ENCODE measurements around the gene ST3GAL3.
"Not testable (repeated sequence)": the region's sequence is repeated elsewhere in the genome, so short reads cannot be mapped to it uniquely, and the experiment has no call there.

ST3GAL3 gene

GRCh38 chr1:43705334-43705733 lies 2.0 kb upstream of the ST3GAL3 start:
- H3K27ac ChIP-seq (ENCODE audit: low read length), result no peak overlapping the region
- no peak overlapping the region for H3K4me3 ChIP-seq (ENCODE audit: low read depth in 1 of 2, low read length in 2 of 2)
- peaks cover 3 to 12% of the 10 kb centered on the region in 2 donors for H3K4me1 ChIP-seq (ENCODE audit: control insufficient read depth in 1 of 2, insufficient read depth in 2 of 2, low read length in 2 of 2)
- peaks cover 38 to 42% of the 10 kb centered on the region in 2 donors for H3K36me3 ChIP-seq (ENCODE audit: control insufficient read depth in 1 of 2, insufficient read depth in 2 of 2, low read length in 2 of 2)
- no peaks in the 10 kb centered on the region for H3K27me3 ChIP-seq (ENCODE audit: low read depth, low read length)
- H3K9me3 ChIP-seq (ENCODE audit: control insufficient read depth in 1 of 2, low read length in 2 of 2), result no peaks in the 10 kb centered on the region

GRCh38 chr1:43705982-43706597 lies 1.2 kb upstream of the ST3GAL3 start:
- H3K27me3 ChIP-seq (ENCODE audit: low read depth, low read length), result no peaks in the 10 kb centered on the region
- no peak overlapping the region for H3K27ac ChIP-seq (ENCODE audit: low read length)
- peaks cover 3 to 12% of the 10 kb centered on the region in 2 donors for H3K4me1 ChIP-seq (ENCODE audit: control insufficient read depth in 1 of 2, insufficient read depth in 2 of 2, low read length in 2 of 2)
- H3K4me3 ChIP-seq (ENCODE audit: low read depth in 1 of 2, low read length in 2 of 2), result peak overlapping the region in 1 of 2 donors; percentile 71
- H3K36me3 ChIP-seq (ENCODE audit: control insufficient read depth in 1 of 2, insufficient read depth in 2 of 2, low read length in 2 of 2), result peaks cover 37% of the 10 kb centered on the region in 2 donors
- H3K9me3 ChIP-seq (ENCODE audit: control insufficient read depth in 1 of 2, low read length in 2 of 2), result no peaks in the 10 kb centered on the region

GRCh38 chr1:43706598-43707189 lies 642 bp upstream of the ST3GAL3 start:
- Histone ChIP-seq H3K4me3 (ENCODE audit: low read depth in 1 of 2, low read length in 2 of 2) (peak overlapping the region; percentile 71 to 88), H3K36me3 (ENCODE audit: control insufficient read depth in 1 of 2, insufficient read depth in 2 of 2, low read length in 2 of 2) (peaks cover 31% of the 10 kb centered on the region in 2 donors), H3K9me3 (ENCODE audit: control insufficient read depth in 1 of 2, low read length in 2 of 2) (no peaks in the 10 kb centered on the region), H3K4me1 (ENCODE audit: control insufficient read depth in 1 of 2, insufficient read depth in 2 of 2, low read length in 2 of 2) (peaks cover 3 to 12% of the 10 kb centered on the region in 2 donors), H3K27ac (ENCODE audit: low read length) (no peak overlapping the region), H3K27me3 (ENCODE audit: low read depth, low read length) (no peaks in the 10 kb centered on the region)

GRCh38 chr1:43708002-43708410 lies 670 bp downstream of the ST3GAL3 start:
- no peaks in the 10 kb centered on the region for H3K27me3 ChIP-seq (ENCODE audit: low read depth, low read length)
- H3K4me1 ChIP-seq (ENCODE audit: control insufficient read depth in 1 of 2, insufficient read depth in 2 of 2, low read length in 2 of 2), result peaks cover 3 to 12% of the 10 kb centered on the region in 2 donors
- no peaks in the 10 kb centered on the region for H3K9me3 ChIP-seq (ENCODE audit: control insufficient read depth in 1 of 2, low read length in 2 of 2)
- peak overlapping the region; percentile 32 for H3K27ac ChIP-seq (ENCODE audit: low read length)
- peaks cover 20% of the 10 kb centered on the region in 2 donors for H3K36me3 ChIP-seq (ENCODE audit: control insufficient read depth in 1 of 2, insufficient read depth in 2 of 2, low read length in 2 of 2)
- H3K4me3 ChIP-seq (ENCODE audit: low read depth in 1 of 2, low read length in 2 of 2), result peak overlapping the region; percentile 69 to 88

- H3K27me3 ChIP-seq (ENCODE audit: low read depth, low read length), result no peaks in the 10 kb centered on the region
- no peak overlapping the region for H3K4me3 ChIP-seq (ENCODE audit: low read depth in 1 of 2, low read length in 2 of 2)
- H3K4me1 ChIP-seq (ENCODE audit: control insufficient read depth in 1 of 2, insufficient read depth in 2 of 2, low read length in 2 of 2), result peaks cover 3 to 12% of the 10 kb centered on the region in 2 donors
- H3K9me3 ChIP-seq (ENCODE audit: control insufficient read depth in 1 of 2, low read length in 2 of 2), result no peaks in the 10 kb centered on the region
- no peaks in the 10 kb centered on the region for H3K36me3 ChIP-seq (ENCODE audit: control insufficient read depth in 1 of 2, insufficient read depth in 2 of 2, low read length in 2 of 2)
- H3K27ac ChIP-seq (ENCODE audit: low read length), result no peak overlapping the region
Measured at GRCh38 chr1:43711049-43711448, 3.7 kb downstream of the ST3GAL3 start.

GRCh38 chr1:43711524-43712386 lies 4.4 kb downstream of the ST3GAL3 start:
- Histone ChIP-seq H3K4me1 (ENCODE audit: control insufficient read depth in 1 of 2, insufficient read depth in 2 of 2, low read length in 2 of 2) (peaks cover under 1 to 9% of the 10 kb centered on the region in 2 donors), H3K9me3 (ENCODE audit: control insufficient read depth in 1 of 2, low read length in 2 of 2) (no peaks in the 10 kb centered on the region), H3K4me3 (ENCODE audit: low read depth in 1 of 2, low read length in 2 of 2) (no peak overlapping the region), H3K27ac (ENCODE audit: low read length) (no peak overlapping the region), H3K27me3 (ENCODE audit: low read depth, low read length) (no peaks in the 10 kb centered on the region), H3K36me3 (ENCODE audit: control insufficient read depth in 1 of 2, insufficient read depth in 2 of 2, low read length in 2 of 2) (no peaks in the 10 kb centered on the region)

- Histone ChIP-seq H3K4me1 (ENCODE audit: control insufficient read depth in 1 of 2, insufficient read depth in 2 of 2, low read length in 2 of 2) (peaks cover 0 to 8% of the 10 kb centered on the region in 2 donors), H3K4me3 (ENCODE audit: low read depth in 1 of 2, low read length in 2 of 2) (no peak overlapping the region), H3K27me3 (ENCODE audit: low read depth, low read length) (no peaks in the 10 kb centered on the region), H3K9me3 (ENCODE audit: control insufficient read depth in 1 of 2, low read length in 2 of 2) (no peaks in the 10 kb centered on the region), H3K27ac (ENCODE audit: low read length) (no peak overlapping the region), H3K36me3 (ENCODE audit: control insufficient read depth in 1 of 2, insufficient read depth in 2 of 2, low read length in 2 of 2) (no peaks in the 10 kb centered on the region)
Measured at GRCh38 chr1:43716559-43717281, 9.4 kb downstream of the ST3GAL3 start.

GRCh38 chr1:43719063-43719462 lies 11.7 kb downstream of the ST3GAL3 start:
- H3K9me3 ChIP-seq (ENCODE audit: control insufficient read depth in 1 of 2, low read length in 2 of 2), result no peaks in the 10 kb centered on the region
- H3K36me3 ChIP-seq (ENCODE audit: control insufficient read depth in 1 of 2, insufficient read depth in 2 of 2, low read length in 2 of 2), result no peaks in the 10 kb centered on the region
- H3K4me3 ChIP-seq (ENCODE audit: low read depth in 1 of 2, low read length in 2 of 2), result no peak overlapping the region
- H3K4me1 ChIP-seq (ENCODE audit: control insufficient read depth in 1 of 2, insufficient read depth in 2 of 2, low read length in 2 of 2), result peaks cover 0 to 8% of the 10 kb centered on the region in 2 donors
- H3K27me3 ChIP-seq (ENCODE audit: low read depth, low read length), result no peaks in the 10 kb centered on the region
- H3K27ac ChIP-seq (ENCODE audit: low read length), result no peak overlapping the region

GRCh38 chr1:43719670-43720419 lies 12.5 kb downstream of the ST3GAL3 start:
- H3K27ac ChIP-seq (ENCODE audit: low read length); H3K36me3 ChIP-seq (ENCODE audit: control insufficient read depth in 1 of 2, insufficient read depth in 2 of 2, low read length in 2 of 2); H3K4me3 ChIP-seq (ENCODE audit: low read depth in 1 of 2, low read length in 2 of 2); H3K4me1 ChIP-seq (ENCODE audit: control insufficient read depth in 1 of 2, insufficient read depth in 2 of 2, low read length in 2 of 2); H3K27me3 ChIP-seq (ENCODE audit: low read depth, low read length); H3K9me3 ChIP-seq (ENCODE audit: control insufficient read depth in 1 of 2, low read length in 2 of 2): not testable (repeated sequence)

GRCh38 chr1:43722810-43723209 lies 15.5 kb downstream of the ST3GAL3 start:
- H3K27ac ChIP-seq (ENCODE audit: low read length), result no peak overlapping the region
- no peaks in the 10 kb centered on the region for H3K9me3 ChIP-seq (ENCODE audit: control insufficient read depth in 1 of 2, low read length in 2 of 2)
- H3K36me3 ChIP-seq (ENCODE audit: control insufficient read depth in 1 of 2, insufficient read depth in 2 of 2, low read length in 2 of 2), result no peaks in the 10 kb centered on the region
- H3K4me3 ChIP-seq (ENCODE audit: low read depth in 1 of 2, low read length in 2 of 2), result no peak overlapping the region
- H3K4me1 ChIP-seq (ENCODE audit: control insufficient read depth in 1 of 2, insufficient read depth in 2 of 2, low read length in 2 of 2), result peaks cover 0 to 3% of the 10 kb centered on the region in 2 donors
- no peaks in the 10 kb centered on the region for H3K27me3 ChIP-seq (ENCODE audit: low read depth, low read length)
